Trophoblast cell (in vitro differentiated cells and primary cell): ENCODE results near the gene CNIH1.

ENCODE experiments used
- DNase-seq, 2 donors: peaks; one replicate each; pipeline ENCODE4 v3.0.0-alpha.2; 2016
- H2AFZ ChIP-seq: 2 replicates; pipeline ENCODE4 v1.6.1; 2013; ENCODE audit warnings: low read length, moderate library complexity, mild to moderate bottlenecking; ENCODE audit not compliant: insufficient read depth, poor library complexity
- H2AK5ac ChIP-seq: 2 replicates; pipeline ENCODE4 v1.6.1; 2013; ENCODE audit warnings: mild to moderate bottlenecking, low read length
- H2BK120ac ChIP-seq: 2 replicates; pipeline ENCODE4 v1.6.1; 2013; ENCODE audit warnings: low read length, mild to moderate bottlenecking, moderate library complexity; ENCODE audit not compliant: insufficient read depth, poor library complexity
- H2BK12ac ChIP-seq: 2 replicates; pipeline ENCODE4 v1.6.1; 2013; ENCODE audit warnings: mild to moderate bottlenecking, low read length, moderate library complexity
- H2BK5ac ChIP-seq: 2 replicates; pipeline ENCODE4 v1.6.1; 2013; ENCODE audit warnings: low read length, low read depth, moderate library complexity, mild to moderate bottlenecking; ENCODE audit not compliant: poor library complexity
- H3K14ac ChIP-seq: 2 replicates; pipeline ENCODE4 v1.6.1; 2013; ENCODE audit warnings: mild to moderate bottlenecking, low read length
- H3K18ac ChIP-seq: 2 replicates; pipeline ENCODE4 v1.6.1; 2013; ENCODE audit warnings: mild to moderate bottlenecking, low read length
- H3K23ac ChIP-seq: 2 replicates; pipeline ENCODE4 v1.6.1; 2013; ENCODE audit warnings: low read length
- H3K27ac ChIP-seq: 2 replicates; pipeline ENCODE4 v1.5.1; 2013; ENCODE audit warnings: low read depth, mild to moderate bottlenecking, inconsistent platforms, low read length, moderate library complexity
- H3K27me3 ChIP-seq: 2 replicates; pipeline ENCODE4 v1.6.1; 2013; ENCODE audit warnings: inconsistent platforms, mild to moderate bottlenecking, low read length, moderate library complexity; ENCODE audit not compliant: insufficient read depth
- H3K36me3 ChIP-seq, 2 experiments: 1 replicate in 1 of 2; 2 replicates in 1 of 2; pipeline ENCODE4 v1.6.1; 2013; ENCODE audit warnings: low read length in 2 of 2, mild to moderate bottlenecking in 2 of 2, moderate library complexity in 1 of 2; ENCODE audit not compliant: insufficient read depth in 2 of 2, control insufficient read depth in 1 of 2
- H3K4ac ChIP-seq: 2 replicates; pipeline ENCODE4 v1.6.1; 2013; ENCODE audit warnings: low read depth, mild to moderate bottlenecking, low read length, moderate library complexity
- H3K4me1 ChIP-seq, 2 experiments: 1 replicate in 1 of 2; 2 replicates in 1 of 2; pipeline ENCODE4 v1.6.1; 2013; ENCODE audit warnings: low read length in 2 of 2, mild to moderate bottlenecking in 2 of 2, moderate library complexity in 1 of 2; ENCODE audit not compliant: insufficient read depth in 2 of 2, control insufficient read depth in 1 of 2
- H3K4me2 ChIP-seq: 2 replicates; pipeline ENCODE4 v1.6.1; 2013; ENCODE audit warnings: inconsistent platforms, mild to moderate bottlenecking, low read length, moderate library complexity
- H3K4me3 ChIP-seq: 2 replicates; pipeline ENCODE4 v1.5.1; 2013; ENCODE audit warnings: mild to moderate bottlenecking, low read depth, low read length, inconsistent platforms
- H3K79me1 ChIP-seq: one replicate; pipeline ENCODE4 v1.6.1; 2013; ENCODE audit warnings: low read length
- H3K79me2 ChIP-seq: 2 replicates; pipeline ENCODE4 v1.6.1; 2013; ENCODE audit warnings: low read length, mild to moderate bottlenecking; ENCODE audit not compliant: control insufficient read depth, insufficient read depth, poor library complexity
- H3K9ac ChIP-seq: 2 replicates; pipeline ENCODE4 v1.6.1; 2013; ENCODE audit warnings: mild to moderate bottlenecking, low read length
- H3K9me3 ChIP-seq: 2 replicates; pipeline ENCODE4 v1.6.1; 2013; ENCODE audit warnings: low read depth, mild to moderate bottlenecking, control low read depth, inconsistent platforms, low read length; ENCODE audit not compliant: insufficient read depth
- H4K12ac ChIP-seq: 2 replicates; pipeline ENCODE4 v1.6.1; 2013; ENCODE audit warnings: low read depth, mild to moderate bottlenecking, low read length, moderate library complexity
- H4K8ac ChIP-seq: 2 replicates; pipeline ENCODE4 v1.6.1; 2013; ENCODE audit warnings: low read depth, mild to moderate bottlenecking, low read length, moderate library complexity
- H4K91ac ChIP-seq: one replicate; pipeline ENCODE4 v1.6.1; 2013; ENCODE audit warnings: low read depth, mild to moderate bottlenecking, low read length, moderate library complexity
- WGBS: extraction: QIAGEN DNeasy Blood & Tissue Kit; methylation state at CpG from one replicate; pipeline ENCODE4 v1.1.7; 2013; ENCODE audit warnings: missing lambda C conversion rate; ENCODE audit not compliant: insufficient read length, insufficient coverage; ENCODE audit errors: extremely low coverage; 5-methylcytosine and 5-hydroxymethylcytosine counted together

CNIH1 gene

GRCh38 chr14:54488646-54489317, 47.6 kb upstream of the CNIH1 start, which contains the start of gene GMFB:
TSS of gene GMFB (minus strand) at chr14:54488980. CDS start at chr14:54488927, 53 bp downstream.
- H3K79me1 ChIP-seq = peaks cover 16% of the 10 kb centered on the region
- H4K8ac ChIP-seq = peak within 1 kb of the TSS; percentile 98
- H2BK12ac ChIP-seq = peak within 1 kb of the TSS; percentile 90
- WGBS = no CpG with 5 or more reads among the region's 51 CpGs
- H2BK5ac ChIP-seq = peak within 1 kb of the TSS; percentile 96
- H3K79me2 ChIP-seq = peaks cover 6% of the 10 kb centered on the region
- H3K4me1 ChIP-seq = peaks cover 10 to 18% of the 10 kb centered on the region in 2 experiments
- H3K14ac ChIP-seq = peak within 1 kb of the TSS; percentile 96
- H2BK120ac ChIP-seq = peak within 1 kb of the TSS; percentile 97
- H3K18ac ChIP-seq = peak within 1 kb of the TSS; percentile 94
- H4K91ac ChIP-seq = peak within 1 kb of the TSS; percentile 98
- H3K27me3 ChIP-seq = no peaks in the 10 kb centered on the region
- H4K12ac ChIP-seq = peak within 1 kb of the TSS; percentile 97
- H3K36me3 ChIP-seq = no peaks in the 10 kb centered on the region
- H3K4me3 ChIP-seq = peak within 1 kb of the TSS; percentile 79
- H3K4ac ChIP-seq = peak within 1 kb of the TSS; percentile 86
- H3K9me3 ChIP-seq = no peaks in the 10 kb centered on the region
- DNase-seq = peak; percentile 95 to 96
- H2AFZ ChIP-seq = peak within 1 kb of the TSS; percentile 93
- H3K9ac ChIP-seq = peak within 1 kb of the TSS; percentile 95
- H3K23ac ChIP-seq = no peak within 1 kb of the TSS
- H3K27ac ChIP-seq = peak within 1 kb of the TSS; percentile 97
- peak within 1 kb of the TSS; percentile 74 for H3K4me2 ChIP-seq
- peak within 1 kb of the TSS; percentile 95 for H2AK5ac ChIP-seq

GRCh38 chr14:54488318-54488645, 47.1 kb upstream of the CNIH1 start:
- peak overlapping the region; percentile 97 for H2BK120ac ChIP-seq
- H3K18ac ChIP-seq = peak overlapping the region; percentile 94
- peak overlapping the region; percentile 96 for H2BK5ac ChIP-seq
- peak overlapping the region; percentile 90 for H2BK12ac ChIP-seq
- peak overlapping the region; percentile 96 for H3K14ac ChIP-seq
- peak overlapping the region; percentile 93 for H2AFZ ChIP-seq
- peak overlapping the region; percentile 98 for H4K8ac ChIP-seq
- H3K36me3 ChIP-seq = peaks cover 0 to under 1% of the 10 kb centered on the region in 2 experiments
- WGBS = no CpG with 5 or more reads among the region's 9 CpGs
- peak overlapping the region; percentile 74 for H3K4me2 ChIP-seq
- peaks cover 16% of the 10 kb centered on the region for H3K79me1 ChIP-seq
- no peak for DNase-seq
- peak overlapping the region; percentile 97 for H4K12ac ChIP-seq
- H3K9ac ChIP-seq = peak overlapping the region; percentile 95
- H2AK5ac ChIP-seq = peak overlapping the region; percentile 95
- peaks cover 10 to 18% of the 10 kb centered on the region in 2 experiments for H3K4me1 ChIP-seq
- H3K23ac ChIP-seq = no peak overlapping the region
- peaks cover 6% of the 10 kb centered on the region for H3K79me2 ChIP-seq
- H3K27me3 ChIP-seq = no peaks in the 10 kb centered on the region
- peak overlapping the region; percentile 97 for H3K27ac ChIP-seq
- peak overlapping the region; percentile 86 for H3K4ac ChIP-seq
- H4K91ac ChIP-seq = peak overlapping the region; percentile 98
- peak overlapping the region; percentile 79 for H3K4me3 ChIP-seq
- no peaks in the 10 kb centered on the region for H3K9me3 ChIP-seq

- Histone ChIP-seq H3K27me3 (no peaks in the 10 kb centered on the region), H3K36me3 (peaks cover 0 to 1% of the 10 kb centered on the region in 2 experiments)
- DNase-seq = peak; percentile 7 to 83
These were observed 46.6 kb upstream of the CNIH1 start for GRCh38 chr14:54487771-54488170.

GRCh38 chr14:54486685-54487084, 45.5 kb upstream of the CNIH1 start:
- Histone ChIP-seq H3K4me3 (no peak overlapping the region), H3K79me1 (peaks cover 16% of the 10 kb centered on the region), H4K8ac (no peak overlapping the region), H2BK5ac (no peak overlapping the region), H3K14ac (no peak overlapping the region), H3K27me3 (no peaks in the 10 kb centered on the region), H3K27ac (no peak overlapping the region), H3K4ac (peak overlapping the region; percentile 33), H3K36me3 (peaks cover 0 to 1% of the 10 kb centered on the region in 2 experiments), H3K4me2 (no peak overlapping the region), H3K9ac (no peak overlapping the region), H3K23ac (no peak overlapping the region), H2AK5ac (no peak overlapping the region), H3K79me2 (peaks cover 6% of the 10 kb centered on the region), H3K18ac (no peak overlapping the region), H2BK120ac (no peak overlapping the region), H3K4me1 (peaks cover 10 to 18% of the 10 kb centered on the region in 2 experiments), H2BK12ac (no peak overlapping the region), H4K12ac (no peak overlapping the region), H2AFZ (no peak overlapping the region), H4K91ac (no peak overlapping the region), H3K9me3 (no peaks in the 10 kb centered on the region)
- WGBS = no CpG with 5 or more reads among the region's 1 CpG
- DNase-seq = no peak

More at GRCh38 chr14:54487771-54488170, 46.6 kb upstream of the CNIH1 start:
- H4K8ac ChIP-seq = peak overlapping the region; percentile 67
- peak overlapping the region; percentile 74 for H3K4me2 ChIP-seq
- H3K27ac ChIP-seq = peak overlapping the region; percentile 97
- no peak overlapping the region for H3K4ac ChIP-seq
- no peaks in the 10 kb centered on the region for H3K9me3 ChIP-seq
- H3K4me3 ChIP-seq = no peak overlapping the region
- no peak overlapping the region for H2BK12ac ChIP-seq
- peaks cover 6% of the 10 kb centered on the region for H3K79me2 ChIP-seq
- no peak overlapping the region for H3K23ac ChIP-seq
- no CpG with 5 or more reads among the region's 4 CpGs for WGBS
- H2BK120ac ChIP-seq = no peak overlapping the region
- no peak overlapping the region for H2AK5ac ChIP-seq
- peaks cover 16% of the 10 kb centered on the region for H3K79me1 ChIP-seq
- H3K4me1 ChIP-seq = peaks cover 10 to 18% of the 10 kb centered on the region in 2 experiments
- no peak overlapping the region for H2AFZ ChIP-seq
- no peak overlapping the region for H4K12ac ChIP-seq
- no peak overlapping the region for H3K14ac ChIP-seq
- H2BK5ac ChIP-seq = no peak overlapping the region
- H3K18ac ChIP-seq = no peak overlapping the region
- peak overlapping the region; percentile 32 for H4K91ac ChIP-seq
- H3K9ac ChIP-seq = no peak overlapping the region
